ENCODE results near the gene CIPC. TPM values are rescaled to one million over a fixed set of nuclear protein-coding genes. Genes with fewer than 3 reads are reported as not detected.

Gene CIPC
- total and polyA plus RNA-seq, 2 of the 13 experiments (the other 11 are each of a cell fraction or from before 2014, with no cell fraction given): 7.6 to 13.9 TPM

DNA sequence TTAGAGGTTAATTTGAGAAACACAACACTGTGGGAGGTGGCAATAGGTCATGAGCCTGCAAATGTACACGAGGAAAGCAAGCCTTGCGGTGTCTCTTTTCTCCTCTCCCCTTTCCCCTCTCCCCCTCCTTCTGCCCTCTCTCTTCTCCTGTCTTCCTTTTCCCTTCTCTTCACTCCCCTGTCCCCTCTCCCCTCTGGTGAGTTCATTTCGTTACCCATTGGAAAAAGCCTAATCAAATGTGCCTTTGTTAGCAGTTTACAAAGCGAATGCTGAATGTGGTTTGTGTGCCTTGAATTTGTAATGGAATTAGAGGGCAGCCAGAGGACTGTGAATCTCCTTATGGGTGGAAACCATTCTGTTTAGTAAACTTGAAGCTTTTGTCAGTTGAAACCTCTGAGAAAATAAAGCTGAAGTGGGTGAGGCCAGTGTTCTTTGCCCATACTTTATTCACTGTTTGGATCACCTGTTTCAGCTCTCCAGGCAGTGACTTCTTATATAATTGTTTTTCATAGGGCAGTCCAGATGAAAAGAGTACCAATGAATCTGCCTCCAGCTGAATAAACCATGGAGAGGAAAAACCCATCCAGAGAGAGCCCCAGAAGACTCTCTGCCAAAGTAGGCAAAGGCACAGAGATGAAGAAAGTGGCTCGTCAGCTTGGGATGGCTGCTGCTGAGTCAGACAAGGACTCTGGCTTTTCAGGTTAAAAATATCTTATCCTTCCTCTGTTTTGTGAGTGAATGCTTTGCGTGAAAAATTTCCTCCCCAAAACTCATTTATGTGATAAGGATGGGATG, 7.3 kb downstream of the CIPC start:
- Histone ChIP-seq H3K9me3 (ENCODE audit: low read length) (no peaks in the 10 kb centered on the region), H2AFZ (ENCODE audit: low read length) (no peak overlapping the region), H3K27me3 (ENCODE audit: control insufficient read depth in 1 of 2, insufficient read depth in 2 of 2, low read length in 2 of 2) (no peaks in the 10 kb centered on the region), H3K4me1 (ENCODE audit: insufficient read depth, low read length) (no peaks in the 10 kb centered on the region), H3K36me3 (replicated peaks in 1 of 2; ENCODE audit: control insufficient read depth in 1 of 2, insufficient read depth in 2 of 2, low read length in 2 of 2) (peaks cover 3 to 35% of the 10 kb centered on the region in 2 experiments), H3K79me2 (ENCODE audit: insufficient read depth, low read length) (no peaks in the 10 kb centered on the region), H3K4me3 (replicated peaks in 1 of 3; ENCODE audit: insufficient read depth in 1 of 3, low read depth in 2 of 3, low read length in 3 of 3) (no peak overlapping the region), H4K20me1 (ENCODE audit: insufficient read depth, low read length) (no peaks in the 10 kb centered on the region), H3K27ac (ENCODE audit: extremely low read length, insufficient read depth, low read length) (no peak overlapping the region), H3K9ac (ENCODE audit: insufficient read depth, low read depth, low read length) (no peak overlapping the region), H3K4me2 (ENCODE audit: low read depth, low read length) (no peak overlapping the region)
- BruUV-seq (replicated peaks): no TSS peak
- ChIA-PET CTCF (ENCODE audit: low intra/inter-chr PET ratio, low total read pairs) (no interaction called here), POLR2A (no interaction called here)
- intact Hi-C loops (cut with micrococcal nuclease; ENCODE audit: unreplicated experiment) (no loop called here), in situ Hi-C loops (cut with HindIII; ENCODE audit: extremely low pct_ligation_motif_present, low pct_unique_long_range_greater_than_20kb) (no loop called here)
- FAIRE-seq (no peak), DNase-seq (ENCODE audit: low spot score) (no peak), ATAC-seq (no peak)
- TF ChIP-seq ZBTB20 (CRISPR knock-in tag; IDR thresholded peaks at IDR 0.05; ENCODE audit: borderline replicate concordance, low read depth) (no peak), NKX3-1 (CRISPR knock-in tag; IDR thresholded peaks at IDR 0.05) (no peak), HNRNPK (IDR thresholded peaks at IDR 0.05; ENCODE audit: low read depth, low read length, poor library complexity, severe bottlenecking) (peak; percentile 24)
- 95% methylated on average over 6 of the region's 6 CpGs for WGBS (ENCODE audit: low lambda C conversion rate)

DNA sequence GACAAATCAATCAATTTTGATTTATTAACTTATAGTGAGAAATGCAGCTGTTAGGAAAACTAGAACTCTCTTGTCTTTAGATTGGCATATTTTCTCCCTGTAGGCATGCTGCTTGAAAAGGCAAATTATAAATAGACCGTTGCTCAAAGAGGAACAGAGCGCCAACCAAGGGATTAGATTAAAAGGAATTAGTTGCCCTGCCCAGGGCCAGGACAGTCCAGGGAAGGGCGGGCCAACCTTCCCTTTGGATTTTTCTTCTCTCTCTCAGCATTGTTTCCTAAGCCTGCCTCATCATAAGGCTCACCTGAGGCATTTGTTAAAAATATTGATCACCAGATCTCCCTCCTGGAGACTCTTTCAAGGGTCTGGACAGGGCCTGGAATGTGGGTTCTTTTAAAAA, 8.6 kb downstream of the CIPC start:
- Histone ChIP-seq H3K27ac (ENCODE audit: extremely low read length, insufficient read depth, low read length) (no peak overlapping the region), H3K4me2 (ENCODE audit: low read depth, low read length) (no peak overlapping the region), H3K27me3 (ENCODE audit: control insufficient read depth in 1 of 2, insufficient read depth in 2 of 2, low read length in 2 of 2) (no peaks in the 10 kb centered on the region), H3K79me2 (ENCODE audit: insufficient read depth, low read length) (no peaks in the 10 kb centered on the region), H3K9me3 (ENCODE audit: low read length) (no peaks in the 10 kb centered on the region), H3K36me3 (replicated peaks in 1 of 2; ENCODE audit: control insufficient read depth in 1 of 2, insufficient read depth in 2 of 2, low read length in 2 of 2) (peaks cover 6 to 44% of the 10 kb centered on the region in 2 experiments), H3K9ac (ENCODE audit: insufficient read depth, low read depth, low read length) (no peak overlapping the region), H3K4me3 (replicated peaks in 1 of 3; ENCODE audit: insufficient read depth in 1 of 3, low read depth in 2 of 3, low read length in 3 of 3) (no peak overlapping the region), H2AFZ (ENCODE audit: low read length) (no peak overlapping the region), H3K4me1 (ENCODE audit: insufficient read depth, low read length) (no peaks in the 10 kb centered on the region), H4K20me1 (ENCODE audit: insufficient read depth, low read length) (no peaks in the 10 kb centered on the region)
- no TSS peak for BruUV-seq (replicated peaks)
- CTCF ChIA-PET (ENCODE audit: low intra/inter-chr PET ratio, low total read pairs): no interaction called here
- ATAC-seq: no peak
- FAIRE-seq: no peak
- WGBS (ENCODE audit: low lambda C conversion rate): 100% methylated on average over 3 of the region's 3 CpGs
- DNase-seq (ENCODE audit: low spot score): no peak
- in situ Hi-C loops (cut with HindIII; ENCODE audit: extremely low pct_ligation_motif_present, low pct_unique_long_range_greater_than_20kb) (no loop called here), intact Hi-C loops (cut with micrococcal nuclease; ENCODE audit: unreplicated experiment) (no loop called here)
- POLR2A ChIA-PET: no interaction called here
- TF ChIP-seq, protein P1, sequence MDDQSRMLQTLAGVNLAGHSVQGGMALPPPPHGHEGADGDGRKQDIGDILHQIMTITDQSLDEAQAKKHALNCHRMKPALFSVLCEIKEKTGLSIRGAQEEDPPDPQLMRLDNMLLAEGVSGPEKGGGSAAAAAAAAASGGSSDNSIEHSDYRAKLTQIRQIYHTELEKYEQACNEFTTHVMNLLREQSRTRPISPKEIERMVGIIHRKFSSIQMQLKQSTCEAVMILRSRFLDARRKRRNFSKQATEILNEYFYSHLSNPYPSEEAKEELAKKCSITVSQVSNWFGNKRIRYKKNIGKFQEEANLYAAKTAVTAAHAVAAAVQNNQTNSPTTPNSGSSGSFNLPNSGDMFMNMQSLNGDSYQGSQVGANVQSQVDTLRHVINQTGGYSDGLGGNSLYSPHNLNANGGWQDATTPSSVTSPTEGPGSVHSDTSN (CRISPR knock-in tag; IDR thresholded peaks at IDR 0.05; ENCODE audit: borderline replicate concordance): no peak
- TF ChIP-seq SRSF1 (optimal IDR thresholded peaks at IDR 0.05; ENCODE audit: low read depth, low read length) (no peak), ZIK1 (CRISPR knock-in tag; IDR thresholded peaks at IDR 0.05; ENCODE audit: borderline replicate concordance, low read depth) (no peak), ZNF292 (CRISPR knock-in tag; IDR thresholded peaks at IDR 0.05; ENCODE audit: borderline replicate concordance, low read depth) (no peak), ZSCAN21 (CRISPR knock-in tag; IDR thresholded peaks at IDR 0.05; ENCODE audit: borderline replicate concordance) (no peak)
- TF ChIP-seq, protein P2, sequence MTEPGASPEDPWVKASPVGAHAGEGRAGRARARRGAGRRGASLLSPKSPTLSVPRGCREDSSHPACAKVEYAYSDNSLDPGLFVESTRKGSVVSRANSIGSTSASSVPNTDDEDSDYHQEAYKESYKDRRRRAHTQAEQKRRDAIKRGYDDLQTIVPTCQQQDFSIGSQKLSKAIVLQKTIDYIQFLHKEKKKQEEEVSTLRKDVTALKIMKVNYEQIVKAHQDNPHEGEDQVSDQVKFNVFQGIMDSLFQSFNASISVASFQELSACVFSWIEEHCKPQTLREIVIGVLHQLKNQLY (CRISPR knock-in tag; IDR thresholded peaks at IDR 0.05): no peak
- TF ChIP-seq, protein P3, sequence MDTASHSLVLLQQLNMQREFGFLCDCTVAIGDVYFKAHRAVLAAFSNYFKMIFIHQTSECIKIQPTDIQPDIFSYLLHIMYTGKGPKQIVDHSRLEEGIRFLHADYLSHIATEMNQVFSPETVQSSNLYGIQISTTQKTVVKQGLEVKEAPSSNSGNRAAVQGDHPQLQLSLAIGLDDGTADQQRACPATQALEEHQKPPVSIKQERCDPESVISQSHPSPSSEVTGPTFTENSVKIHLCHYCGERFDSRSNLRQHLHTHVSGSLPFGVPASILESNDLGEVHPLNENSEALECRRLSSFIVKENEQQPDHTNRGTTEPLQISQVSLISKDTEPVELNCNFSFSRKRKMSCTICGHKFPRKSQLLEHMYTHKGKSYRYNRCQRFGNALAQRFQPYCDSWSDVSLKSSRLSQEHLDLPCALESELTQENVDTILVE (CRISPR knock-in tag; IDR thresholded peaks at IDR 0.05): no peak
